ENCODE data around the gene LY86. TPM values are rescaled to one million over a fixed set of nuclear protein-coding genes. Genes with fewer than 3 reads are reported as not detected.
A peak's percentile ranks its signal among the peaks of the same experiment; 100 is the strongest.

LY86 gene
- polyA plus RNA-seq, 1 donor from 2014 or later: not detected

DNA sequence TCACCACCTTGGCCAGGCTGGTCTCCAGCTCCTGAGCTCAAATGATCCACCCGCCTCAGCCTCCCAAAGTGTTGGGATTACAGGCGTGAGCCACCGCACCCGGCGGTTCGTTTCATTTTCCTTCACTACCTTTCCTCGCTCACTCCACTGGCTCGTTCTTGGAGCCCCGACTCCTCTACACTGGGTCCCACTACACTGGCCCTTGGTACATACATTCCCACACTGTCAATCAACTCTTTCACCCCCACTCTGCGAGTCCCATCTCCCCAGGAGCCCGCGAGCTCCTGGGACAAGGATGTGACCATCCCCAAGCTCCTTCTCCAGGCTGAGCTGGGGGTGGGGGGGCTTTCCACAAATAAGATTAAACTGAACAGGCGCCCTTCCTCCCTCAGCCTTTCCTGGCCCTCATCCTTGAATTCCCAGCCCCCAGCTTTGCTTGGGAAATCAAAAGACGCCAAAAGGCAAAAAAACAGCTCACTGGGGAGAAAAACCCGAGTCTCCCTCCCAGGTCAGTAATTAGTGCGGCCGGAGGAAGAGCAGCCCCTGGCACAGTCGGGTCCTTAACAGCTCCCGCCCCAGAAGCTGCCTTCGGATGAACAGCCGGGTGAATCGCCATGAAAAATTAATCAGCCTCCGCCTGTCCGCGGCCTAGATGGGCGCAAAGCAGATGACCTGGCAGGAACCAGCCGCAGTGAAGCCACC lies 42.8 kb upstream of the LY86 start:
- no peaks in the 10 kb centered on the region for H3F3A ChIP-seq (ENCODE audit: insufficient read depth, low read length, poor library complexity, severe bottlenecking)
- H3K27me3 ChIP-seq (ENCODE audit: insufficient read depth, low read depth, low read length): peaks cover 19% of the 10 kb centered on the region
- no peak overlapping the region for H3K4me2 ChIP-seq (ENCODE audit: low read length)
- H3K9me3 ChIP-seq (ENCODE audit: low read length): no peaks in the 10 kb centered on the region
- H3K9ac ChIP-seq (ENCODE audit: low read length): peak overlapping the region; percentile 42
- no peaks in the 10 kb centered on the region for H4K20me1 ChIP-seq (ENCODE audit: insufficient read depth)
- H3K36me3 ChIP-seq (ENCODE audit: insufficient read depth, low read length): no peaks in the 10 kb centered on the region
- TF ChIP-seq EP300 (conservative IDR thresholded peaks at IDR 0.05; ENCODE audit: poor library complexity, severe bottlenecking): no peak
- no peak for TF ChIP-seq TAF1 (IDR thresholded peaks at IDR 0.05; ENCODE audit: low read depth)
- no peak for TF ChIP-seq CTCF (IDR thresholded peaks at IDR 0.05; ENCODE audit: poor library complexity, severe bottlenecking)
- TF ChIP-seq, protein P1, sequence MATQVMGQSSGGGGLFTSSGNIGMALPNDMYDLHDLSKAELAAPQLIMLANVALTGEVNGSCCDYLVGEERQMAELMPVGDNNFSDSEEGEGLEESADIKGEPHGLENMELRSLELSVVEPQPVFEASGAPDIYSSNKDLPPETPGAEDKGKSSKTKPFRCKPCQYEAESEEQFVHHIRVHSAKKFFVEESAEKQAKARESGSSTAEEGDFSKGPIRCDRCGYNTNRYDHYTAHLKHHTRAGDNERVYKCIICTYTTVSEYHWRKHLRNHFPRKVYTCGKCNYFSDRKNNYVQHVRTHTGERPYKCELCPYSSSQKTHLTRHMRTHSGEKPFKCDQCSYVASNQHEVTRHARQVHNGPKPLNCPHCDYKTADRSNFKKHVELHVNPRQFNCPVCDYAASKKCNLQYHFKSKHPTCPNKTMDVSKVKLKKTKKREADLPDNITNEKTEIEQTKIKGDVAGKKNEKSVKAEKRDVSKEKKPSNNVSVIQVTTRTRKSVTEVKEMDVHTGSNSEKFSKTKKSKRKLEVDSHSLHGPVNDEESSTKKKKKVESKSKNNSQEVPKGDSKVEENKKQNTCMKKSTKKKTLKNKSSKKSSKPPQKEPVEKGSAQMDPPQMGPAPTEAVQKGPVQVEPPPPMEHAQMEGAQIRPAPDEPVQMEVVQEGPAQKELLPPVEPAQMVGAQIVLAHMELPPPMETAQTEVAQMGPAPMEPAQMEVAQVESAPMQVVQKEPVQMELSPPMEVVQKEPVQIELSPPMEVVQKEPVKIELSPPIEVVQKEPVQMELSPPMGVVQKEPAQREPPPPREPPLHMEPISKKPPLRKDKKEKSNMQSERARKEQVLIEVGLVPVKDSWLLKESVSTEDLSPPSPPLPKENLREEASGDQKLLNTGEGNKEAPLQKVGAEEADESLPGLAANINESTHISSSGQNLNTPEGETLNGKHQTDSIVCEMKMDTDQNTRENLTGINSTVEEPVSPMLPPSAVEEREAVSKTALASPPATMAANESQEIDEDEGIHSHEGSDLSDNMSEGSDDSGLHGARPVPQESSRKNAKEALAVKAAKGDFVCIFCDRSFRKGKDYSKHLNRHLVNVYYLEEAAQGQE (IDR thresholded peaks at IDR 0.05; ENCODE audit: borderline replicate concordance): no peak
- no peak for TF ChIP-seq SMC3 (conservative IDR thresholded peaks at IDR 0.05; ENCODE audit: poor library complexity)
- TF ChIP-seq EZH2 (IDR thresholded peaks at IDR 0.05; ENCODE audit: borderline replicate concordance, insufficient read depth, low read length, poor library complexity, severe bottlenecking): no peak
- no peak for TF ChIP-seq RAD21 (conservative IDR thresholded peaks at IDR 0.05)
- TF ChIP-seq MXI1 (conservative IDR thresholded peaks at IDR 0.05; ENCODE audit: poor library complexity, severe bottlenecking): no peak
- no peak for TF ChIP-seq POLR2AphosphoS5 (IDR thresholded peaks at IDR 0.05)
- peak overlapping the region; percentile 23 for H2AFZ ChIP-seq (ENCODE audit: low read depth, low read length)
- H3K9me2 ChIP-seq (ENCODE audit: insufficient read depth, low read length): no peaks in the 10 kb centered on the region
- H3K4me3 ChIP-seq (ENCODE audit: low read length): peak overlapping the region; percentile 61
- H3K27ac ChIP-seq (ENCODE audit: low read length): no peak overlapping the region
- no peaks in the 10 kb centered on the region for H3K79me2 ChIP-seq (replicated peaks; ENCODE audit: insufficient read depth, low read length)

GRCh38 chr6:6546318-6547109 lies 42.0 kb upstream of the LY86 start:
- H3K4me2 ChIP-seq (ENCODE audit: low read length): peak overlapping the region; percentile 22
- H3K9ac ChIP-seq (ENCODE audit: low read length): peak overlapping the region; percentile 42
- H3K79me2 ChIP-seq (replicated peaks; ENCODE audit: insufficient read depth, low read length): no peaks in the 10 kb centered on the region
- H3F3A ChIP-seq (ENCODE audit: insufficient read depth, low read length, poor library complexity, severe bottlenecking): no peaks in the 10 kb centered on the region
- H3K36me3 ChIP-seq (ENCODE audit: insufficient read depth, low read length): no peaks in the 10 kb centered on the region
- H4K20me1 ChIP-seq (ENCODE audit: insufficient read depth): no peaks in the 10 kb centered on the region
- no peak overlapping the region for H3K27ac ChIP-seq (ENCODE audit: low read length)
- no peaks in the 10 kb centered on the region for H3K9me3 ChIP-seq (ENCODE audit: low read length)
- TF ChIP-seq MXI1 (conservative IDR thresholded peaks at IDR 0.05; ENCODE audit: poor library complexity, severe bottlenecking): peak; percentile 49
- no peak for TF ChIP-seq POLR2AphosphoS5 (IDR thresholded peaks at IDR 0.05)
- no peaks in the 10 kb centered on the region for H3K9me2 ChIP-seq (ENCODE audit: insufficient read depth, low read length)
- peak overlapping the region; percentile 61 for H3K4me3 ChIP-seq (ENCODE audit: low read length)
- peaks cover 19% of the 10 kb centered on the region for H3K27me3 ChIP-seq (ENCODE audit: insufficient read depth, low read depth, low read length)
- H2AFZ ChIP-seq (ENCODE audit: low read depth, low read length): peak overlapping the region; percentile 23

Measured in neural cell (in vitro differentiated cells).